ENCODE data around the gene SLC29A4. TPM values are rescaled to one million over a fixed set of nuclear protein-coding genes. Genes with fewer than 3 reads are reported as not detected.

SLC29A4 gene
- total RNA-seq, 1 donor from 2014 or later, result 2.9 TPM

DNA sequence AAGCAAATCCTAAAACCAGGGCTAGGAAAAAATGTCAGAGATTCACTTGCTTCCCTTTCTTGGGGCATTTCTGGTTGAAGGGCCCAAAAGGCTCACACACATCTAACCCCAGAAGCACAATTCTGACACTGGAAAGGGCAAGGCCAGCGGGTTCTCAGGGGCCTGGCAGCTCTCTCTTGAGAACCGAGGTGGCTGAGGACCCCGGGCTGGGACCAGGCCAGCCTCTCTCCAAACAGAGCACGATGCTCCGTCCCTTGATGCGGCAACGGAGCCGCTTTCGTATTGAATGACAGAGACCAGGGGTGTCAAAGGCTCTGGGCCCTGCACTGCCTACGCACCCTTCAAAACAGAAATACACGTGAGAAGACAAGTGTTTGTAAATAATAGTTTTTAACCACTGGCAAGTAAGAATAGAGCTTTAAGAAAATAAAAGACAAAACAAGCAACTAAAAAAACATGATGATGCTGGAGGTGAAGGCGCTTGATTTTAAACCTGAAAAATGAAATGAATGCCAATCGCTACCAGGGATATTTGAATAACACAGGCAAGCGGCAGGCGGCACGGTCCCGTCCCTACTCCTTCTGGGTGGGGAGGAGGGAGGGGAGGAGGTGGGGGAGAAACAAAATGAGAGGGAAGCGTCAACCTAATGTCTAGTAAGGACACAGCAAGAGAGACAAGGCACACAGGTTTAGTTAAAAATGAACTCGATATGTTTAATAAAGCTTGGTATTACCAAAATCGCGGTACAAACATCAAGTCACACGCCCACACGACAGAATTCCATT is 68.0 kb downstream of the SLC29A4 start:
- ATAC-seq, result no peak
- DNase-seq (ENCODE audit: low spot score), result no peak

DNA sequence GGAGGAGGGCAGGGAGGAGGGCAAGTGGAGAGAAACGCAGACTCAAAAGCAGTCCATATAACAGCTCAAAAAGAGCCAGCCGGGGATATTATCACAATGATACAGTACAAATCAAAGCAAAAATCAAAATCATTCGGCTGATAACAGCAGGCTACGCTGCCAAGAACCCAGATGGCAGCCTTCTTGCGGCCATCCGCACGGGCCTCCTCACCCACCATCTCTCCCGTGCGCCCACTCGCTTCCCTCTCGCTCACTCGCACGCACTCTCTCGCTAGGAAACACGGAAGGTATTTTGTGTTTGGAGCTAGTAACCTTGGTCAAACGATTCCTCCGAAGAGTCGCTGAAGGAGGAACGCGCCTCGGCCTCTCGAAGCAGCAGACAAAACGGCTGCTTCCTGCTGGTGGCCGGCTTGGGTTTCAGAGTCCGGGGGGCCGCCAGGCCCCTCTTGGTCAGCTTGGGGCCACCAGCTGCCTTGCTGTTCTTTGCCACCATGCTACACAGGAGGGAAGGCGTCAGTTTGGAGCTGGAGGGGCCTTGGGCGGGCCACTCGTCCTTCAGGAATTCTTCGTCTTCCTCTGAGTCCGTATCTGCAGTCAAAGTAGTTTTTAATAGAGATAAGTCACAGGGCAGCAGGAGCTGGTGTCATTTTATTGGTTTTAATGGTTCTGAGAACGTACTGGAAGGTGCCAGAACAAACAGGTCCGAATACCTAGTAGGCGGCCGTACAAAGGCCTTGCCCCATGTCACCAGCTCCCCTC is 68.9 kb downstream of the SLC29A4 start:
- ATAC-seq (no peak), DNase-seq (ENCODE audit: low spot score) (no peak)

DNA sequence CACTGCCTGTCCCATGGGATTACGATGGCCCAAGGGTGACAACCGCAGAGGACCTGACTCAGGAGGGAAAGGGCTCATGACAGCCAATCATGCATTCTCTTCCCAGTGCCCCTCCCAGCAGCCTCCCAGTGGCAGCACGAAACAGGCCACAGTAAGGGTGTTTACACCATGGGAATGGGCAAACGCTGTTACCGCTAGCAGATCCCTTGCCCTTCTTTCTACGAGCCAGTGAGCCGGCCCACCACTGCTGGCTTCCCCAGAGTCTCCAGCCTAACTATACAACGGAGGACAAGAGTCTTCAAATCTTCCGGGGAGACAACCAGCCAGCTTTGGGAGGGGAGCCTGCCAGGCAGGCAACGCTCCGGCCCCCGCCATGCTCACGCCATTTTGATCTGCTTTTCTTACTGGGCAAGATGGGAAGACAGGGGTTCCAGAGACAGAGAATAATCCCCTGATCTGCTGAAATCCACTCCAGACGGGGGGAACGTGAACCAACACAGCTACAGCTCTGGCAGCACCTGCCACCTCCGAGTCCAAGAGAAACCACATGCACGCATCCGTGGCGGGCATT is 69.8 kb downstream of the SLC29A4 start:
- DNase-seq (ENCODE audit: low spot score), result no peak
- no peak for ATAC-seq

DNA sequence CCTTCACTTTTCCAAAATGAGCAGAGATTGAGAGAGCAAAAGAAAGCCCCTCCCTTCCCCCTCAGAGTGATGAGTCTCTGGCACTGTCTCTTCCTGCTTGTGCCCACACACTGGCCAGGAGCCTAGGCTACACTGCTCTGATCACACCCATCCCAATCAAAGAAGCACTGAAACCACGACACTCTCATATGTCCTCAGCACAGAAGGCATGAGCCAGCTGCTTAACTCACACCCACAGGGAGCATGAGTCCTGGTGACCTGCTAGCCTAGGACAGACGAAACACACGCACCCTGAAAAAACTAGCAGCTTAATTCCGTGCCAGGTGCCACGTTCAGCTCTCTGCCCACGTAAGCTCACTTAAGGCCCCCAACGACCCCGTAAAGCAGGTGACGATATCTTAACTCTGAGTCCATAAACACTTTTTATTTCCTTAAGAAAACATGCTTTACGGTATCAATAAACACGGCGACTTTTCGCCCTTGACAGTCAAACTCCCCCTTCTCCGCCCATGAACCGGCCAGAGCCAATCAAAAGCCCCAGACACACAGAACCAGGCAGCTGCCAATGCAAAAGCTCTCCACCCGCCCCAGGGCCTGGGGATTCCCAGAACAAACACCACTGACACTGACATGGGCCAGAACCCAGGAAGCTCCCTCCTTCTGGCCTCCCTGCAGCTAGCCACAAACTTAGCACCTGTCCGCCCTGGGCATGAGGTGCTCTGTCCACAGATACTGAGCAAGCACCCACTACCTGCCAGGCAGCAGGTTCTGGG is 71.9 kb downstream of the SLC29A4 start:
- DNase-seq (ENCODE audit: low spot score) (peak; percentile 66), ATAC-seq (peak; percentile 79)

Other genes starting within 250 kb of the SLC29A4 start
- 4.7 TPM for gene RBAK, start 237.1 kb upstream of the SLC29A4 start, total RNA-seq
- 37.0 TPM for gene WIPI2, start 92.7 kb upstream of the SLC29A4 start, total RNA-seq
- 35.4 TPM for gene TNRC18, start 140.9 kb downstream of the SLC29A4 start, total RNA-seq
- gene FBXL18, start 230.9 kb downstream of the SLC29A4 start, total RNA-seq, result 6.4 TPM
- 1,167 TPM for gene ACTB, start 247.7 kb downstream of the SLC29A4 start, total RNA-seq